Gastrocnemius medialis (tissue), 4 donors: ENCODE results near the gene PRKAG2. TPM values are rescaled to one million over a fixed set of nuclear protein-coding genes. Genes with fewer than 3 reads are reported as not detected.

Experiments used
- ATAC-seq, 2 donors: fragments of 150-250 bp; one replicate each; pipeline ENCODE4 v1.9.1; 2016
- DNase-seq, 2 donors: peaks; one replicate each; pipeline ENCODE4 v3.0.0-alpha.2; 2019
- H3K27ac ChIP-seq, 4 donors: fragments of 200-600 bp; sonication (generic); 1 replicate in 1 of 4; 2 replicates in 3 of 4; pipeline ENCODE4 v1.5.1; 2016 to 2018; ENCODE audit warnings: mild to moderate bottlenecking in 2 of 4, moderate library complexity in 1 of 4
- H3K27me3 ChIP-seq, 3 donors: fragments of 200-600 bp; sonication (generic) in 2 of 3; 1 replicate in 1 of 3; 2 replicates in 2 of 3; pipeline versions ENCODE4 v1.5.1 to v1.6.0; 2016 to 2019; ENCODE audit warnings: mild to moderate bottlenecking in 1 of 3, moderate library complexity in 1 of 3
- H3K36me3 ChIP-seq, 2 donors: fragments of 200-600 bp; sonication (generic) in 1 of 2; one replicate each; pipeline ENCODE4 v1.5.1; 2017 to 2018
- H3K4me1 ChIP-seq, 2 donors: fragments of 200-600 bp; sonication (generic) in 1 of 2; one replicate each; pipeline ENCODE4 v1.5.1; 2016 to 2017; ENCODE audit warnings: mild to moderate bottlenecking in 2 of 2
- H3K4me3 ChIP-seq, 4 donors: fragments of 200-600 bp; sonication (generic) in 3 of 4; 1 replicate in 1 of 4; 2 replicates in 3 of 4; pipeline ENCODE4 v1.5.1; 2016 to 2019; ENCODE audit warnings: mild to moderate bottlenecking in 2 of 4
- H3K9me3 ChIP-seq, 3 donors: fragments of 200-600 bp; sonication (generic) in 2 of 3; 1 replicate in 1 of 3; 2 replicates in 2 of 3; pipeline ENCODE4 v1.5.1; 2016 to 2019
- POLR2A ChIP-seq, 2 donors: fragments of 450-650 bp; IDR thresholded peaks; one replicate each; pipeline ENCODE4 v1.6.1; 2017; ENCODE audit warnings: antibody characterized with exemption in 2 of 2, mild to moderate bottlenecking in 2 of 2, moderate library complexity in 2 of 2
- in situ Hi-C, 4 donors: fragments of 200-750 bp; cut with MboI; loops; one replicate each; pipeline versions ENCODE4 v1.15.0 to v1.8.0; 2017; ENCODE audit warnings: low sequenced_read_pairs in 4 of 4
- intact Hi-C: fragments of 100-400 bp; cut with DNase I; formaldehyde crosslinking; loops from one replicate; pipeline ENCODE4 v1.15.1; 2023; ENCODE audit warnings: low total_unique reads
- total RNA-seq, 4 donors: library from RNA; depleted of rRNA; stranded (reverse); fragments of >200 nt; gene quantifications; one replicate each; pipeline versions ENCODE4 v1.1.0 to v1.2.3, GENCODE V29; 2016
- TF ChIP-seq, protein P1 (sequence below), 5 experiments: fragments of 450-650 bp in 3 of 5; fragments of 200-600 bp in 2 of 5; sonication (generic) in 2 of 5; IDR thresholded peaks in 4 of 5; conservative IDR thresholded peaks in 1 of 5; 1 replicate in 4 of 5; 2 replicates in 1 of 5; pipeline ENCODE4 v1.5.1; 2016 to 2019; ENCODE audit warnings: antibody characterized with exemption in 5 of 5, mild to moderate bottlenecking in 3 of 5, moderate library complexity in 3 of 5

The PRKAG2 gene
- total RNA-seq, 4 donors from 2014 or later = 5.3 to 32.6 (median 13.9) TPM

DNA sequence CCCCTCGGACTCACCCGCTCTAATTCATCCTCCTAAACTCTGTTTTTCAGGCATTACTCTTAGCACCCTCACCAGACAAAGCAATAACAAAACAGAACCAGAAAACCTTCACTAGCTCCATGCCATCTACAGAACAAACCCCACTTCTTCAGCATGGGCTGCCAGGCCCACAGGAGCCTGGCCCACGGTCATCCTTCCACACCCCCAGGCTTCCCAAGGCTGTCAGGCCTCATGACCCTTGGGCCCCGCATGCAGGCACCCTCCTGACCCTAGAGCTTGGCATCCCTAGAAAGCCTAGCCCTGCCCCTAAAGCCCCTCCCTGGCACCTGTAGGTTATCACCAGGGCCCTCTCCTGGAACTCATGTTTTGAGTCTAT, 59.6 kb downstream of the PRKAG2 start:
- intact Hi-C loops = no loop called here
- in situ Hi-C loops = no loop called here
- TF ChIP-seq POLR2A (IDR thresholded peaks at IDR 0.05) = no peak
- TF ChIP-seq, protein P1, sequence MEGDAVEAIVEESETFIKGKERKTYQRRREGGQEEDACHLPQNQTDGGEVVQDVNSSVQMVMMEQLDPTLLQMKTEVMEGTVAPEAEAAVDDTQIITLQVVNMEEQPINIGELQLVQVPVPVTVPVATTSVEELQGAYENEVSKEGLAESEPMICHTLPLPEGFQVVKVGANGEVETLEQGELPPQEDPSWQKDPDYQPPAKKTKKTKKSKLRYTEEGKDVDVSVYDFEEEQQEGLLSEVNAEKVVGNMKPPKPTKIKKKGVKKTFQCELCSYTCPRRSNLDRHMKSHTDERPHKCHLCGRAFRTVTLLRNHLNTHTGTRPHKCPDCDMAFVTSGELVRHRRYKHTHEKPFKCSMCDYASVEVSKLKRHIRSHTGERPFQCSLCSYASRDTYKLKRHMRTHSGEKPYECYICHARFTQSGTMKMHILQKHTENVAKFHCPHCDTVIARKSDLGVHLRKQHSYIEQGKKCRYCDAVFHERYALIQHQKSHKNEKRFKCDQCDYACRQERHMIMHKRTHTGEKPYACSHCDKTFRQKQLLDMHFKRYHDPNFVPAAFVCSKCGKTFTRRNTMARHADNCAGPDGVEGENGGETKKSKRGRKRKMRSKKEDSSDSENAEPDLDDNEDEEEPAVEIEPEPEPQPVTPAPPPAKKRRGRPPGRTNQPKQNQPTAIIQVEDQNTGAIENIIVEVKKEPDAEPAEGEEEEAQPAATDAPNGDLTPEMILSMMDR (IDR thresholded peaks at IDR 0.05 in 4 of 5, conservative IDR thresholded peaks at IDR 0.05 in 1 of 5) = no peak

DNA sequence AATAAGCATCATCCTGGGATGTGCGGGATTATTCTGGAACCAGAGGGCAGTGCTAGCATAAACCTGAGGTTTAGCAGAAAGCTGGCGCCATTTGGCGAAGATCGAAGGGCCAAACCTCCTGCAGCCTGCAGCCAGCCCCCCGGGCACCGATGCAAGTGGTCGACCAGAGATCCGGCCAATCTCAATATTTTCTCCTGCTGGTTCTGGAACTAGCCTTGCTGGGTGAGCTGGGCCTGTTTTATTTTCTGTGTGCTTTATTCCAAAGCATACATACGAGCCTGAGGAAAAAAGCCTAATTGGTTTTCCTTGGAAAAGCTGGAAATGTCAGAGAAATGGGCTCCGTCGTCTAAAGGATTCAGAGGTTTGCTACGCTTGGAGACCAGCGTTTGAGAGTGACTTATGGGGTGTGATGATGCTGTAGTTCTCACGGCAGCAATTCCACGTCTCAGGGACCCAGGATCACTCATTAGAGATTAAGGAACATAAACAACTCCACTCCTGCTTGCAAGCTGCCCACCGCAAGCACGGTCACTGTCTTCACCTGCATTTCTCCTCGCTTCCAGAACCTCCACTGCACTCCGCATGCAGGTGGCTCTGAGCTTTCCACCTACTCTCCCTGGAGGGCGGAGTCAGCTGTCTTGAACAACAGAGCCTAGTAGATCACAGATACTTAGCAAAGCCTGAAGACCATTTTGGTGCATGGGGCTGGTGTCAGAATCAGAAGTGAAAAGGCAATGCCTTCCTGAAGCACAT, 60.2 kb downstream of the PRKAG2 start:
- H3K4me3 ChIP-seq = no peak overlapping the region
- H3K36me3 ChIP-seq = no peaks in the 10 kb centered on the region
- no peak overlapping the region for H3K27ac ChIP-seq
- intact Hi-C loops (no loop called here), in situ Hi-C loops (no loop called here)
- ATAC-seq = no peak
- no peak for DNase-seq
- TF ChIP-seq, protein P1 (IDR thresholded peaks at IDR 0.05 in 4 of 5, conservative IDR thresholded peaks at IDR 0.05 in 1 of 5) = no peak
- no peak for TF ChIP-seq POLR2A (IDR thresholded peaks at IDR 0.05)
- no peaks in the 10 kb centered on the region for H3K27me3 ChIP-seq
- H3K4me1 ChIP-seq = no peaks in the 10 kb centered on the region
- H3K9me3 ChIP-seq = no peaks in the 10 kb centered on the region

More for the DNA sequence above, 59.6 kb downstream of the PRKAG2 start:
- Histone ChIP-seq H3K4me1 (no peaks in the 10 kb centered on the region), H3K9me3 (no peaks in the 10 kb centered on the region), H3K27me3 (no peaks in the 10 kb centered on the region), H3K27ac (no peak overlapping the region), H3K36me3 (no peaks in the 10 kb centered on the region), H3K4me3 (no peak overlapping the region)
- no peak for DNase-seq
- no peak for ATAC-seq

DNA sequence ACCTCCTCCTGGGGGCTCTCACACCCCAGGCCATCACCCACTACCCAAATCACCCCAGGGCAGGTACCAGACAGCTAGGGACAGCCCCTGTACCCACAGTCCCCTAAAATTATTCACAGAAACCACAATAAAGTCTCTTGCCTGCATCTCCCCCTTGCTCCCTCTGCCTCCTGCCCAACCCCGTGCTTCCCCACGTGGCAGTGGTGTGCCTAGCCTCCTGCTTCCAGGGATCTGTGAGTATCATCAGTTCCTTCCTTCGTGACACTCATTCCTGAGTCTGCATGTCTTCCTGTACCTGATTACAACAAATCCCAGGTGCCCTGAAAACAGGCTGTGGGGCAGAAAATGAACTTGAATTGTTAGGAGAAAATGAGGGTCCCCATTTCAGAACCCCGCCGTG, 61.5 kb downstream of the PRKAG2 start:
- Histone ChIP-seq H3K4me1 (no peaks in the 10 kb centered on the region), H3K27ac (no peak overlapping the region), H3K36me3 (no peaks in the 10 kb centered on the region), H3K27me3 (no peaks in the 10 kb centered on the region), H3K9me3 (no peaks in the 10 kb centered on the region), H3K4me3 (no peak overlapping the region)
- DNase-seq (no peak), ATAC-seq (no peak)
- intact Hi-C loops (no loop called here), in situ Hi-C loops (no loop called here)
- TF ChIP-seq POLR2A (IDR thresholded peaks at IDR 0.05) = no peak
- TF ChIP-seq, protein P1 (IDR thresholded peaks at IDR 0.05 in 4 of 5, conservative IDR thresholded peaks at IDR 0.05 in 1 of 5) = no peak

DNA sequence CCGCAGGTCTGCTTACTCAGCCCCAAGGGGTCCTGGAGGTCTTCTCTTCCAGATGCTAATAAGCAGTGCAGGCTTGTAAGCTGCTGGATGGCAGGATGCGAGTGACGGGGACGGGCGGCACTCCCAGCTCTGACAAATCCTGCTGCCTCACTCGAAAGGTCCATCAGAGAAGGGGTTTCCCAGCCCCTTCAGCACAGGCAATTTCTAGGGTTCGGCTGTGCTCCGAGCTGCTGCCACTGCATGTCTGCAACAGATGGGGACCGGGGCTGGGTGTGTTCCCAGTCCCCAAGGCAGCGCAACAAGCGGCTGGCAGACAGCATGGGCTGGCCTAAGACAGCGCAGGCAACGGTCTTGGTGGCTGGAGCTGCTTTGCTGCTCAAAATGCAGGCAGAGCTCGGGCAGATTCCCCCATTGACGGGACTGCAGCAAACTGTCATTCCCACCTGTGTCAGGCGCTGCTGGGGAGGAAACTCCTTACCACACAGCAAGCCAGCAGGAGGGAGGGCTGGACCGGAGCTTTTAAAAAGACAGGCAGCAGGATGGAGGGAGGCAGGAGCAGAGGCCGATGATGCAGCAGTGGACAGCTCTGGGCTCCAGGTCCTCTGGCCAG, 62.4 kb downstream of the PRKAG2 start:
- Histone ChIP-seq H3K36me3 (no peaks in the 10 kb centered on the region), H3K27me3 (no peaks in the 10 kb centered on the region), H3K4me3 (no peak overlapping the region), H3K9me3 (no peaks in the 10 kb centered on the region), H3K27ac (no peak overlapping the region), H3K4me1 (no peaks in the 10 kb centered on the region)
- ATAC-seq = no peak
- DNase-seq = no peak
- TF ChIP-seq, protein P1 (IDR thresholded peaks at IDR 0.05 in 4 of 5, conservative IDR thresholded peaks at IDR 0.05 in 1 of 5) = no peak
- TF ChIP-seq POLR2A (IDR thresholded peaks at IDR 0.05) = no peak
- intact Hi-C loops = no loop called here
- in situ Hi-C loops = no loop called here
